PC-9 (cell line): ENCODE results near the gene MST1. TPM values are rescaled to one million over a fixed set of nuclear protein-coding genes. Genes with fewer than 3 reads are reported as not detected.

Source experiments
- BruUV-seq: library from RNA; stranded (reverse); fragments of 400-500 nt; replicated peaks from 2 replicates; lab custom pipeline; 2021; lab: Mats Ljungman, UMichigan
- CTCF ChIA-PET: fragments of 300-600 bp; sonication (Branson Sonifier 250); formaldehyde crosslinking; loops from one replicate; lab custom pipeline; 2022; ENCODE audit warnings: antibody characterized with exemption; lab: Charles Lee
- POLR2A ChIA-PET: fragments of 300-600 bp; sonication (Branson Sonifier 250); formaldehyde crosslinking; loops from one replicate; lab custom pipeline; 2022; ENCODE audit warnings: antibody characterized with exemption; ENCODE audit not compliant: unreplicated experiment; lab: Charles Lee
- DNase-seq, 2 experiments: peaks; one replicate each; pipeline versions ENCODE4 v3.0.0 to v3.0.0-alpha.2; 2015 to 2022; ENCODE audit warnings: mixed read lengths in 1 of 2
- H2AFZ ChIP-seq: fragments of 200-600 bp; sonication (generic); 2 replicates; pipeline ENCODE4 v1.8.1; 2017; ENCODE audit warnings: antibody characterized with exemption
- H3F3A ChIP-seq: fragments of 200-600 bp; sonication (generic); 2 replicates; pipeline ENCODE4 v1.8.1; 2017; ENCODE audit warnings: antibody characterized with exemption, mild to moderate bottlenecking, low read depth; ENCODE audit not compliant: insufficient read depth
- H3K27ac ChIP-seq: fragments of 200-600 bp; sonication (generic); 2 replicates; pipeline ENCODE4 v1.6.1; 2016; ENCODE audit warnings: mixed run types
- H3K27me3 ChIP-seq: fragments of 200-600 bp; sonication (generic); 2 replicates; pipeline ENCODE4 v1.6.1; 2016; ENCODE audit warnings: low read depth, mixed run types; ENCODE audit not compliant: insufficient read depth
- H3K36me3 ChIP-seq: fragments of 200-600 bp; sonication (generic); 2 replicates; pipeline ENCODE4 v1.6.1; 2016; ENCODE audit warnings: low read depth, mixed run types
- H3K4me1 ChIP-seq: fragments of 200-600 bp; sonication (generic); replicated peaks from 2 replicates; pipeline ENCODE4 v1.6.1; 2016; ENCODE audit warnings: mixed run types; ENCODE audit not compliant: insufficient read depth
- H3K4me2 ChIP-seq: fragments of 200-600 bp; sonication (generic); 2 replicates; pipeline ENCODE4 v1.6.1; 2017; ENCODE audit warnings: mixed run types
- H3K4me3 ChIP-seq: fragments of 200-600 bp; sonication (generic); 2 replicates; pipeline ENCODE4 v1.6.1; 2016; ENCODE audit warnings: mixed run types
- H3K79me2 ChIP-seq: fragments of 200-600 bp; sonication (generic); 2 replicates; pipeline ENCODE4 v1.6.1; 2017; ENCODE audit warnings: low read depth, mixed run types
- H3K9me2 ChIP-seq: fragments of 200-600 bp; sonication (generic); 2 replicates; pipeline ENCODE4 v1.8.1; 2017; ENCODE audit warnings: mild to moderate bottlenecking; ENCODE audit not compliant: insufficient read depth
- H3K9me3 ChIP-seq: fragments of 200-600 bp; sonication (generic); 2 replicates; pipeline ENCODE4 v1.8.1; 2016; ENCODE audit warnings: low read depth; ENCODE audit not compliant: insufficient read depth
- H4K20me1 ChIP-seq: fragments of 200-600 bp; sonication (generic); 2 replicates; pipeline ENCODE4 v1.8.1; 2017; ENCODE audit not compliant: insufficient read depth
- EZH2 ChIP-seq: fragments of 200-600 bp; sonication (generic); IDR thresholded peaks from 2 replicates; pipeline ENCODE4 v1.8.0; 2017; ENCODE audit warnings: antibody characterized with exemption, low read depth
- intact Hi-C: fragments of 100-400 bp; cut with micrococcal nuclease; formaldehyde crosslinking; loops from one replicate; pipeline ENCODE4 v1.10.0; 2022; ENCODE audit not compliant: unreplicated experiment
- total RNA-seq: library from RNA; stranded (reverse); gene quantifications from 2 replicates; pipeline ENCODE4 v1.2.3, GENCODE V29; 2021
- TF ChIP-seq, protein P1 (sequence below): fragments of 200-600 bp; sonication (generic); conservative IDR thresholded peaks from 2 replicates; pipeline ENCODE4 v1.6.1; 2017; ENCODE audit warnings: mixed run types, antibody characterized with exemption, mild to moderate bottlenecking, moderate library complexity

The MST1 gene
- total RNA-seq, 1 experiment from 2014 or later = 10.4 TPM

DNA sequence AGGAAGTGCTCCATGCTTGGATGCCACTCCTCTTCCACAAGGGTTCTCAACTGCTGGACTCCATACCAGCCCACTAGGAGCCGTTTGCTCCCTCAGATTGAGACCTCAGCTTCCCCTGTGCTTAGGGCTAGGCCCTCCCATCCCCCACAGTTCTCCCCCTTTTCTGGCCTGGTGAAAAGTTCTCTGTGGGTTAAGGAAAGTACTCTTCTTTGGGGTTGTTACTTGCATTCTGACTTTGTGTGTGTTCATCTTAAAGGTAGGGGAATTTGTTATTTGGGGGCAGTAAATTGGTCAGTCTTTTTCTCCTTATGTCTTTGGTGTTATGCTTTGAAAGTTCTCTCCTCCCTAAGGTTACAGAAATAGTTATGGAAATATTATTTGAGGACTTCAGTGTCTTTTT lies 39.1 kb downstream of the MST1 start:
- DNase-seq = no peak
- H3K9me2 ChIP-seq = no peaks in the 10 kb centered on the region
- no peak overlapping the region for H2AFZ ChIP-seq
- no TSS peak for BruUV-seq
- no peaks in the 10 kb centered on the region for H3K36me3 ChIP-seq
- no peak overlapping the region for H3K4me2 ChIP-seq
- no peak overlapping the region for H3K27ac ChIP-seq
- H3K9me3 ChIP-seq = no peaks in the 10 kb centered on the region
- H3K4me3 ChIP-seq = no peak overlapping the region
- H3K27me3 ChIP-seq = no peaks in the 10 kb centered on the region
- no peaks in the 10 kb centered on the region for H3K4me1 ChIP-seq
- H3K79me2 ChIP-seq = no peaks in the 10 kb centered on the region
- intact Hi-C loops = no loop called here
- no peaks in the 10 kb centered on the region for H4K20me1 ChIP-seq
- CTCF ChIA-PET = no interaction called here
- H3F3A ChIP-seq = no peaks in the 10 kb centered on the region
- POLR2A ChIA-PET = no interaction called here
- TF ChIP-seq, protein P1, sequence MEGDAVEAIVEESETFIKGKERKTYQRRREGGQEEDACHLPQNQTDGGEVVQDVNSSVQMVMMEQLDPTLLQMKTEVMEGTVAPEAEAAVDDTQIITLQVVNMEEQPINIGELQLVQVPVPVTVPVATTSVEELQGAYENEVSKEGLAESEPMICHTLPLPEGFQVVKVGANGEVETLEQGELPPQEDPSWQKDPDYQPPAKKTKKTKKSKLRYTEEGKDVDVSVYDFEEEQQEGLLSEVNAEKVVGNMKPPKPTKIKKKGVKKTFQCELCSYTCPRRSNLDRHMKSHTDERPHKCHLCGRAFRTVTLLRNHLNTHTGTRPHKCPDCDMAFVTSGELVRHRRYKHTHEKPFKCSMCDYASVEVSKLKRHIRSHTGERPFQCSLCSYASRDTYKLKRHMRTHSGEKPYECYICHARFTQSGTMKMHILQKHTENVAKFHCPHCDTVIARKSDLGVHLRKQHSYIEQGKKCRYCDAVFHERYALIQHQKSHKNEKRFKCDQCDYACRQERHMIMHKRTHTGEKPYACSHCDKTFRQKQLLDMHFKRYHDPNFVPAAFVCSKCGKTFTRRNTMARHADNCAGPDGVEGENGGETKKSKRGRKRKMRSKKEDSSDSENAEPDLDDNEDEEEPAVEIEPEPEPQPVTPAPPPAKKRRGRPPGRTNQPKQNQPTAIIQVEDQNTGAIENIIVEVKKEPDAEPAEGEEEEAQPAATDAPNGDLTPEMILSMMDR = no peak
- TF ChIP-seq EZH2 = no peak

DNA sequence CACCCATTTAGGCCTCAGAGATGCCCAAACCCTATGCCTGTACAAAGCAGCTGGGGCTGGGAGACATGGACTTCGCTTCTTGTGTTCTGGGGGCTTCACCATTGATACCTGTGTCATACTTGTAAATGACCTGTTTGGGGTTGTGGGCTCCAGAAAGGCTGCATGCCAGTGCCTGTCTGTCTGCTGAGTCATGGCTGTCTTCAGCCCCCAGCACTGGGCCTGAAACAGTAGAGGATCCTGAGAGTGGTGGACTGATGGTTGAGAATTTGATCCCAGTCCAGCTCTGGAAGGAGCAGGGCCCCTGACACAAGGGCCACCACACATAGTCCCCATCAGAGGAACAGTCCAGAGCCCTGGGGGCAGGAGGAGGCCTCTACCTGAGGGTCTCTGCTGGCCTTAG lies 39.7 kb downstream of the MST1 start:
- no peak for DNase-seq
- no peaks in the 10 kb centered on the region for H4K20me1 ChIP-seq
- H2AFZ ChIP-seq = no peak overlapping the region

DNA sequence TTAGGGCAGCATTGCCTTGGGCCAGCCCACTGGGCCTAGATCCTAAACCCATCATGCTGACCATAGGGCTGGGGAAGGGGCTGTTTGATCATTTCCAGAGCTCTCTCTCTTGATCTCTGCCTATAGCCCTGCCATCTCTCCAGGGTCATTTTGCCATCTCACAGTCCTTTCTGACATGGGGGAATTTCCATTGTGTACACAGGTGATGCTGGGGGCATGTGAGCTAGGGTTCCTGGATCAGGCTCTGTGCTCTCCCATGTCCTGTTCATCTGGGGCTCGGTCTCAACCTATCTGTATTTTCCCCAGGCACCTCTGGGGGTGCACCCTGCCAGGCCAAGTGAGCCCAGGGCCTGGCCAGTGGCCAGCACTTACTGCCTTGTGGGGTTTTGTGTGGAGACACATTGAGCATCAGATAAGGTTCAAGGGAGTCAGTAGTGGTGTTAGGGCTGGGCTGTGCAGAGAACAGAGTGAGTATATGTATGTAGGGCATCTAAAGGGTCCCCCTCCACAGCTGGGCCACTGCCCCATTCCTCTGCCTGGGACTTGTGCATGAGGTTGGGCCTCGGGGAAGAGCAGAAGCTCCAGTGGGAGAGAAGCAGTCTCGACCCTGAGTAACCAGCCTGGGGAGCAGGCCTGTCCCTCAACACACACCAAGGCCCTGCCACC lies 40.8 kb downstream of the MST1 start:
- DNase-seq = no peak
- ChIA-PET POLR2A (no interaction called here), CTCF (no interaction called here)
- no peak overlapping the region for H2AFZ ChIP-seq
- no peaks in the 10 kb centered on the region for H3K36me3 ChIP-seq
- H4K20me1 ChIP-seq = no peaks in the 10 kb centered on the region
- H3K27me3 ChIP-seq = no peaks in the 10 kb centered on the region
- H3K27ac ChIP-seq = no peak overlapping the region
- no peak for TF ChIP-seq EZH2
- TF ChIP-seq, protein P1 = no peak
- H3F3A ChIP-seq = no peaks in the 10 kb centered on the region
- H3K9me3 ChIP-seq = no peaks in the 10 kb centered on the region
- no peaks in the 10 kb centered on the region for H3K79me2 ChIP-seq
- intact Hi-C loops = no loop called here
- H3K4me1 ChIP-seq = no peaks in the 10 kb centered on the region
- H3K9me2 ChIP-seq = no peaks in the 10 kb centered on the region
- H3K4me3 ChIP-seq = no peak overlapping the region
- no TSS peak for BruUV-seq
- no peak overlapping the region for H3K4me2 ChIP-seq

More for the DNA sequence above, 39.7 kb downstream of the MST1 start:
- Histone ChIP-seq H3F3A (no peaks in the 10 kb centered on the region), H3K27ac (no peak overlapping the region), H3K9me2 (no peaks in the 10 kb centered on the region), H3K27me3 (no peaks in the 10 kb centered on the region), H3K36me3 (no peaks in the 10 kb centered on the region), H3K4me3 (no peak overlapping the region), H3K79me2 (no peaks in the 10 kb centered on the region), H3K4me1 (no peaks in the 10 kb centered on the region), H3K4me2 (no peak overlapping the region), H3K9me3 (no peaks in the 10 kb centered on the region)
- ChIA-PET CTCF (no interaction called here), POLR2A (interaction anchor here (0.7 kb wide), 1 partner anchor 11 kb away, joined by 4 read pairs; no protein-coding TSS in a partner anchor)
- TF ChIP-seq, protein P1 = no peak
- no peak for TF ChIP-seq EZH2
- BruUV-seq = no TSS peak
- intact Hi-C loops = no loop called here
